SH-SY5Y (cell line): ENCODE data around the gene NAPG.

Source experiments
- GATA2 ChIP-seq: IDR thresholded peaks from 2 replicates; pipeline ENCODE4 v1.6.1; 2011; ENCODE audit warnings: mild to moderate bottlenecking, low read depth, low read length
- GATA3 ChIP-seq: IDR thresholded peaks from 2 replicates; pipeline ENCODE4 v1.6.1; 2011; ENCODE audit warnings: low read depth, mild to moderate bottlenecking, low read length, moderate library complexity

GRCh38 chr18:10504723-10505122 is 21.1 kb upstream of the NAPG start:
- TF ChIP-seq GATA3: no peak
- no peak for TF ChIP-seq GATA2
